ENCODE results near the gene SOWAHC.
"Not testable (repeated sequence)": the region's sequence is repeated elsewhere in the genome, so short reads cannot be mapped to it uniquely, and the experiment has no call there.

Gene SOWAHC

DNA sequence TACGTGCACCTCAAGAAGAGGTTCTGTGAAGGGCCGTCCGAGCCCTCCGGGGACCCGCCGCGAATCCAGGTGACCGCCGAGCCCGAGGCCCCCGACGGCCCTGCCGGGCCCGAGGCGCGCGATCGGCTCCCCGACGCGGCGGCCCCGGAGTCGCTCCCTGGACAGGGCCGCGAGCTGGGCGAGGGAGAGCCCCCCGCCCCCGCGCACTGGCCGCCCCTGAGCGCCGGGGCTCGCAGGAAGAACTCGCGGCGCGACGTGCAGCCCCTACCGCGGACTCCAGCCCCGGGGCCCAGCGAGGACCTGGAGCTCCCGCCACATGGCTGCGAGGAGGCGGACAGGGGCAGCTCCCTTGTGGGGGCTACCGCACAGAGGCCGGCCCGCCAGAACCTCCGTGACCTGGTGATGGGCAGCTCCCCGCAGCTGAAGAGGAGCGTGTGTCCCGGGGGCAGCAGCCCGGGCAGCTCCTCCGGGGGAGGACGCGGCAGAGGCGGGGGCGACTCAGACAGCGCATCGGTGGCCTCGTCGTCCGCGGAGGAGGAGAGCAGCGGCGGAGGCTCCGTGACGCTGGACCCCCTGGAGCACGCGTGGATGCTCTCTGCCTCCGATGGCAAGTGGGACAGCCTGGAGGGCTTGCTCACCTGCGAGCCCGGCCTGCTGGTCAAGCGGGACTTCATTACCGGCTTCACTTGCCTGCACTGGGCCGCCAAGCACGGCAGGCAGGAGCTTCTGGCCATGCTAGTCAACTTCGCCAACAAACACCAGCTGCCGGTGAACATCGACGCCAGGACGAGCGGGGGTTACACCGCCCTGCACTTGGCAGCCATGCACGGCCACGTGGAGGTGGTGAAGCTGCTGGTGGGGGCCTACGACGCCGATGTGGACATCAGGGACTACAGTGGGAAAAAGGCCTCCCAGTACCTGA is 812 bp downstream of the SOWAHC start:
- FAIRE-seq, result peak; percentile 89

DNA sequence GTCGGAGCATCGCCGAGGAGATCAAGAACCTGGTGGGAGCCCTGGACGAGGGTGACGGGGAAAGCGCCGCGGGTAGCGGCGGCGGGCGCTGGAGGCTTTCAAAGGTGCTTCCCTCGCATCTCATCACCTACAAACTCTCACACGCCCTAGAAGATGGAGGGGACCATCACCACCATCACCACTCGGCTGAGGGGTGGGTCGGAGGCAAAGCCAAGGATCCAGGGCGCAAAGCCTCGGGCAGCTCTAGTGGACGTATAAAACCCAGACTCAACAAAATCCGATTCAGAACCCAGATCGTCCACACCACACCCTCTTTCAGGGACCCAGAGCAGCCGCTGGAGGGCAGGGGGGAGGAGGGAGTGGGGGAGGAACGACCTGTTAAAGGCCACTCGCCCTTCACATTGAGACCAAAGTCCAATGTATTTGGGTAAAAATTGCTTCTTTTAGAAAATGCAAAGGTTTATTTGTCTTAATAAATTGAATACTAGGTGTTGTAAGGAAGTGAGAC is 1.5 kb downstream of the SOWAHC start:
- FAIRE-seq, result peak; percentile 66
- peak; percentile 62 for DNase-seq (ENCODE audit: low spot score)

More for the DNA sequence above, 812 bp downstream of the SOWAHC start:
- peak; percentile 32 for DNase-seq (ENCODE audit: low spot score)

DNA sequence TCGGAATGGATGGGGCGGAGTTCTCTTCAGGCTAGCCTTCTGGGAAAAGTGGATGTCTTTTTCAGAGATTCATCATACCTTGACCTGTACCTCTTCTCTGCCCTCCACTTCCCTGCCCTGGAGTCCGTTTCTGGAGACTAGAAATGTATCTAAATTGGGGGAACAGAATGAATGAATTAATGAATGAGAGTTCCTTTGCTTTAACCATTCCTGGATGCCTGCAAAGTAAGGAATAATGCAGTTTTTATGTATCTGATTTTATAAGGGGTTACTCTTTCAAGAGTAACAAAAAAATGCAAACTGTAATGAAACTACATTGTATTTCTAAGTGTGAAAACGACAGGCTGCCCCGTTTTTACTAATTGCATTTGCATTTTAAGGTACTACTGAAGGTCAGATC is 2.0 kb downstream of the SOWAHC start:
- no peak for FAIRE-seq

DNA sequence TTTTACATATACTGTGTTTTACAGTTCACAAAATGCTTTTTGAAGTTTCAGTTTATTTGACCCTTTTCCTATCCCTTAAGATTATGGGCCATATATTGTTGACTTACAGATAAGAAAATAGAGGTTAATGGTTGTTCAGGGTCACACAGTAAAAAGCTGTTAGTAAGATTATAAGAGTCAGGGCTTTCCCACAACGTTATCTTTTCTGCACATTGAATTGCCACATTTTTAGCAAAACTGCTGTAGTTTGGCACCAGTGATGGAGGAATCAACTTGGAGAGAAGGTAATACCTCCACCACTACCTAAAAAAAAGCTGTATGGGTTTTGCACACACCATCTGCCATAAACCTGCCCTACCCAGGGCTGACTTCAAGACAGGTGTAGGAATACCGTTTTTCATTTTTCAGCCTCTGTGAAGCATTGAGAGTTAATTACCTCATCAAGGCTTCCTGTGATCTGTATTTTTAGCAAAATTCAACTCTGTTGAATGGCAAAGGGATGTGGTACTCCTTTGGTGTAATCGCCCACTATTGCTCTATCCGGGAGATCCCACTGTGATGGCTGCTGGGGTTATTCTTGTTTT is 5.0 kb downstream of the SOWAHC start:
- DNase-seq (ENCODE audit: low spot score) (no peak), FAIRE-seq (no peak)

More for the DNA sequence above, 2.0 kb downstream of the SOWAHC start:
- no peak for DNase-seq (ENCODE audit: low spot score)

DNA sequence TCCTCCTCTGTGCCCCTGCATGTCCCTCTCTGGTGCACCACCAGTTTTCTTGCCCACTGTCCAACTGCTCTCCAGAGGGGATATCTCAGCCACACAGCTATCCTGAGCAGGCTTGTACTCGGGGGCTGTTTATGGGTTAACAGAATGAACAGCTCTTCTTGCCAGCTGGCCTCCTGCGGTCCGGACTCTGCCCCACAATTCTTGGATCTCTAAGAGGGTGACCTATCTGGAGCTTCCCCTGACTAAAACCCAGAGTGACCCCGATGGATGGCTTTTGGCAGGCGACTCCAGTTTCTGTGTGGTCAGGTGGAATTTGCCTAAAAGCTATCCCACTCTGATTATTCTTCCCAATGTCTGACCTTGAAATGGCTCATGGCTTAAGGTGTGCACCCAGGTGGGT is 9.1 kb downstream of the SOWAHC start:
- FAIRE-seq, result no peak

DNA sequence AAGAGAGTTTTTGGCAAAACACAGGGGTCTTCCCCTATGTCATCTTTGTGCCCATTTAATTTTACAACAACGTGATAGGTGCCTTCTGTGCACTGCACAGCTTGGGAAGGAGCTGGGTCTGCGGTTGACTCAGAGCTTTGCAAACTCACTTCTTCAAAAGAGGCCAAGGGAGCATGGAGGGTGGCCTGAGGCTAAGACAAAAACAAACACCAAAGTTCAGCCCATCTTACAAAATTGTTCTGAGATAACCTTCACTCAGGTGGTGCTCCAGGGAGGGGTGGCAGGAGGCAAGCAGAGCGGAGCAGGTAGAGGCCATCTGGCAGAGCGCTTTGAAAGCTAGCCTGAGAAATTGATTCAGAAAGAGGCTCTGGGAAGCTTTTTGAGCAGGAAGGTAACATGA is 9.8 kb downstream of the SOWAHC start:
- FAIRE-seq (no peak), DNase-seq (ENCODE audit: low spot score) (no peak)

More for the DNA sequence above, 9.1 kb downstream of the SOWAHC start:
- DNase-seq (ENCODE audit: low spot score), result no peak

DNA sequence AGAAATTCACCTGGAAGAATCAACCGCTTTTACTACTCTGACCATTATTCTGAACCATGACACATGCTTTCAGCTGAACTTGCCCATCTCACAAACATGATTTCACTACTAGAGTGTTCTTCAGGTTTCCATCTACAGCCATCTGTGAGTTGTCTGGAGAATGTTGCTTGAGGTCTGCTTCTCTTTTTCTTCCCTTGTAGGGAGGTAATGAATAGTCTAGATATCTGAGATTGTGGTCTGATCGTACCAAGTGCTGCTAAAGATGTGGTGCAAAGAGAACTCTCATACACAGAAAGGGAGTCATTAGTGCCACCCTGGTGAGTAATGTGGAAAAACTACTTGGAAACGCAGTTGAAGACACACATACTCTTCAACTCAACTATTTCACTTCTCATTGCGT is 10.2 kb downstream of the SOWAHC start:
- FAIRE-seq (no peak), DNase-seq (ENCODE audit: low spot score) (no peak)

DNA sequence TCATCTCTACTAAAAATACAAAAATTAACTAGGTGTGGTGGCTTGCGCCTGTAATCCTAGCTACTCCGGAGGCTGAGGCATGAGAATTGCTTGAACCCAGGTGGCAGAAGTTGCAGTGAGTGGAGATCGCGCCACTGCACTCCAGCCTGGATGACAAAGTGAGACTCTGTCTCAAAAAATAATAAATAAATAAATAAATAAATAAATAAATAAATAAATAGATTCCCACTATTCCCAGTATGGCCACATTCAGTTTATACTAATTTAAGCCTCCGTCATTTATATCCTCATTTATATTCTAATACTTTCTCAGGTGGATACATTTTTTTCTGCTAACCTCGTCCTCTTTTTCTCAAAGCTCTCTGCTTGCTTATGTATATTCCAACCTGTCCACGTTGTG is 14.2 kb downstream of the SOWAHC start:
- not testable (repeated sequence) for FAIRE-seq; DNase-seq (ENCODE audit: low spot score)

DNA sequence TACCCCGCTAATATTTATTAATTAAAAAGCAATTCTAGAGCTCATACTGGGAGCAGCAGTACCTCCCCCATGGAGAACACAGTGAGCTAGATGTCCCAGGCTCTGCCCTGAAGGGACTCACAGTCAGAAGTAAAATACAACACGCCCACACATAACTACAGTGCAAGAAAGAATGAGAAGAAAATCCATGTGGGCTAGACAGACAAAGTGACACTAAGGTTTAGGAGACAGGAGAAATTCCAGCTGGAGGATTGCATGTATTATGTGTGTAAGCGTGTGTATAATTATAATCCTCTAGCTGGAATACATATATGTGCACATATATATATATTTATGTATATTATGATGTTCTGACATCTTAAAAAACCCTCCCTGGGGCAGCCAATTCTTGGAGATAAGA is 15.7 kb downstream of the SOWAHC start:
- no peak for FAIRE-seq
- DNase-seq (ENCODE audit: low spot score), result no peak

DNA sequence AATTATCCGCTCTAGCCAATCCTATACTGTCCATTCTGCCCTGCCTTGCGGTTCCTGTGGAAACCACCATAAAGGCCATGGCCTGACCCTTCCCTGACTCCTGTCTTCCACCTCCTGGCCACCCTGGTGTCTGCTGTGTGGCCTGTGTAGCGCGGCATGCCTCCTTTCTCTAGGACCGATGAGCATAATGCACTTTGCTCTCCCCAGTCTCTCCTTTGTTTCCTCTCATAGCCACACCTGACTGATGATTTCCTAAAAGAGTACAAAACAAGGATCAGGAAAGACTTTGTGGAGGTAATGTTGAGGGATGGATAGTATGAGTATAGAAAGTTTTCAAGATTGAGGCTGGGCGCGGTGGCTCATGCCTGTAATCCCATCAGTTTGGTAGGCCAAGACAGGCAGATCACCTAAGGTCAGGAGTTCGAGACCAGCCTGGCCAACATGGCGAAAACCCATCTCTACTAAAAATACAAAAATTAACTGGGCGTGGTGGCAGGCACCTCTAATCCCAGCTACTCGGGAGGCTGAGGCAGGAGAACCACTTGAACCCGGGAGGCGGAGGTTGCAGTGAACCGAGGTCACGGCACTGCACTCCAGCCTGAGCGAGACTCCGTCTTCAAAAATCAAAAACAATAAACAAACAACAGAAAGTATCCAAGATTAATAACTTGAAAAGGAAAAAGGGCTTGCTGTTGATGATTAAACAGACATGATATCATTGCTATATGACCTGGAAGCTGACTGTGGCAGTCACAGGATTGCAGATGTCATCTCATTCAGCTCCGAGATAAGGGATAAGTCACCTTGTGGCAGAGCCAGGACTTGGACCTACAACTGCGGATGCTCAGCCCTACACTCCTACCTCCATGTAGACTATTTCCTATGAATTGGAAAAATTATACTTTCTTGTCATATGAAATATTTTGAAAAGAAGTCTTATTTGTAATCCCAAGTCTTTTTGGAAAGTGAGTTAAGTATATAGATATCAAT is 16.6 kb downstream of the SOWAHC start:
- FAIRE-seq (no peak), DNase-seq (ENCODE audit: low spot score) (no peak)

DNA sequence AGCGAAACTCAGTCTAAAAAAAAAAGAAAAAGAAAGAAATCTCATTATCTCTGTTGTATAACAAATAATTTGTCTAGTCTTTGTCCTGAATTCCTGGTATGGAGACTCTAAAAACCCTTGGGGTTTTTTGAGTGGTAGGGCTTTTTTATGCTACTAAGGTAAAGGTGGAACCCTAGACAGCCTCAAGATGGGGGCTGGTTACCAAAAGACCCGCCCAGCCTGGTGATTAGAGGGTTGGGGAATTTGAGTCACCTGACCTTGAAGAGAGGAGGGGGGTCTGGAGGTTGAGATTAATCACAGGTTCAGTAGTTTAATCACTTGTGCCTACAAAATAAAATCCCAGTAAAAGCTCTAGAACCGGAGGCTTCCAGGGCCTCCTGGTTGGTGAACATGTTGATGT is 17.6 kb downstream of the SOWAHC start:
- FAIRE-seq (no peak), DNase-seq (ENCODE audit: low spot score) (no peak)

DNA sequence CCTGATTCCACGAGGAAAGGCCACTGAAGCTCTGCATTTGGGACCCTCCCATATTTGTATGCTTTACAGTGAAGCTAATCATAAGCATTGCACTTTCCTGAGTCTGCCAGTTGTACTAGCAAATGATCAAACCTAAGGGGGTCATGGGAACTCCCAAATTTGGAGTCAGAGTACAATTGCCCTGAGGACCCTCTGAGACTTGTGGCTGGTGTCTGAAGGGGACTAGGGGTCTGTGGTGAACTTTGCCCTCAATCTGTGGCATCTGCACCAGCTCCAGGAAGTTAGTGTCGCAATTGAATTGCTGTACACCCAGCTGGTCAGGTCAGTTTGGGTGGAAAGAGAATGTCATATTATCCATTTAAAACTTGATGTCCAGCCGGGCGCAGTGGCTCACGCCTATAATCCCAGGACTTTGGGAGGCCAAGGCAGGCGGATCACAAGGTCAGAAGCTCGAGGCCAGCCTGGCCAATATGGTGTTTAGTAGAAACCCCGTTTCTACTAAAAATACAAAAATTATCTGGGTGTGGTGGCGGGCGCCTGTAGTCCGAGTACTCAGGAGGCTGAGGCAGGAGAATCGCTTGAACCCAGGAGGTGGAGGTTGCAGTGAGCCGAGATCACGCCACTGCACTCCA is 18.1 kb downstream of the SOWAHC start:
- no peak for FAIRE-seq
- no peak for DNase-seq (ENCODE audit: low spot score)

DNA sequence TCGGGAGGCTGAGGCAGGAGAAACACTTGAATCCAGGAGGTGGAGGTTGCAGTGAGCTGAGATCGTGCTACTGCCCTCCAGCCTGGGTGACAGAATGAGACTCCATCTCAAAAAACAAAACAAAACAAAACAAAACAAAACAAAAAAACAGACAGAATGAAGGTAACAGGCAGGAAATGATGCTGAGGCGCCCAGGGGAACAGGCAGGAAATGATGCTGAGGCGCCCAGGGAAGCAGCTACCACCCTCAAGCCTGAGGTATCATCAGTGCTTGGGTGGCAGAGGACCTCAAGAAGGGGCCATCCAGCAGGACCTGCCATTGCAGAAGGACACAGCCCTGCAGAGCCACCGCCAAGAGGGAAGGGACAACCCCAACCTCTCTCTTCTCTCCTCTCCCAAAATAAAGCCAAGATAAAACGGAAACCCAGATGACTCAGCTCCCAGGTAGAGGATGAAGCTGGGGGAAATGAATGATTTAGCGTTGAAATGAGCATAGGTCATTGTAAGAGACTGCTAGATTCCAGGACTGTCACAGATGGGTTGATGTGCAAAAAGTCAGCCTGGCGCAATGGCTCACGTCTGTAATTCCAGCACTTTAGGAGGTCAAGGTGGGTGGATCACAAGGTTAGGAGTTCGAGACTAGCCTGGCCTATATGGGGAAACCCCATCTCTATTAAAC is 19.3 kb downstream of the SOWAHC start:
- DNase-seq (ENCODE audit: low spot score) (no peak), FAIRE-seq (no peak)

DNA sequence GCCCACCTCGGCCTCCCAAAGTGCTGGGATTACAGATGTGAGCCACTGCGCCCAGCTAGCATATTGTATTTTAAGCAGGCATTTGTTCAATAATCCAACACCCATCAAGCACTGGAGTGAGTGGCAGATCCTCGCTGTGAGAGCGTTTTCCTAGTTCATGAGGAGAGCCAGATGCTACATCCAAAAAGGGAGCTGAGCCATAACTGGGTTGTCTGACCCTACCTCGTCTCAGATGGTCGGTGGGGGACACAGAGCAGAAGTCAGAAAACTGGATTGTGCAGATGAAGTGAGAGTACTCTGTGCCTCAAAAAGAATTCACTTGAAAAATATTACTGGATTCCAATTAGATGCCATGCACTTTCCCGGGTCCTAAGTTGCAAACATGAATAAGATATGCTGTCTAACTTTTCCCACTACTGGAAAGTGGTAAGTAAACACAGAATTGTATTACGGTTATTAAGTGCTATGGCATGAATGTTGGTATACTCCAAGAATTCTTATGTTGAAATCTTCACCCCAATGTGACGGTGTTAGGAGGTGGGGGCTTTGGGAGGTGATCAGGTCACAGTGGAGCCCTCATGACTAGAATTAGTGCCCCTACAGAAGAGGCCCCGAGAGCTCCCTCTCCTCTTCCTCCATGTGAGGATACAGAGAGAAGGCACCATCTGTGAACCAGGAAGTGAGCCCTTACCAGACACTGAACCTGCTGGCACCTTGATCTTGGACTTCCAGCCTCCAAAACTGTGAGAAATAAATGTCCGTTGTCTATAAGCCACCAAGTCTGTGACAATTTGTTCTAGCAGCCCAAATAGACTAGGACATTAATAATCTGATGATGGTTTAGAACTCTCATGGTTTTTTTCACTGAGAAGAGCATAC is 21.5 kb downstream of the SOWAHC start:
- FAIRE-seq (no peak), DNase-seq (ENCODE audit: low spot score) (no peak)

DNA sequence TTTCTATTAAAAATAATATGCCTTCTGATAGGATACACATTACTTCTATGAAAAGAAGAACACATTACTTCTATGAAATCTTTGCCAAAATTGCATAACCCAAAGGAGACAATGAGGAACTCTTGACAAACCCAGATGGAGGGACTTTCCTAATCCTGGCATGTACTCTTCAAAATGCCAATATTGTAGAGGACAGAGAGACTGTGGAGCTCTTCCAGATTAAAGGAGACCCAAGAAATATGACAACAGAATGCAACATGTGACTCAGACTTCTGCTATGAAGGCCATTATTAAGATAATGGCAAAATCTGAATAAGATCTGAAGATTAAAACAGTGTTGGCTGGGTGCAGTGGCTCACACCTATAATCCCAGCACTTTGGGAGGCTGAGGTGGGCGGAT is 22.2 kb downstream of the SOWAHC start:
- FAIRE-seq (no peak), DNase-seq (ENCODE audit: low spot score) (no peak)

DNA sequence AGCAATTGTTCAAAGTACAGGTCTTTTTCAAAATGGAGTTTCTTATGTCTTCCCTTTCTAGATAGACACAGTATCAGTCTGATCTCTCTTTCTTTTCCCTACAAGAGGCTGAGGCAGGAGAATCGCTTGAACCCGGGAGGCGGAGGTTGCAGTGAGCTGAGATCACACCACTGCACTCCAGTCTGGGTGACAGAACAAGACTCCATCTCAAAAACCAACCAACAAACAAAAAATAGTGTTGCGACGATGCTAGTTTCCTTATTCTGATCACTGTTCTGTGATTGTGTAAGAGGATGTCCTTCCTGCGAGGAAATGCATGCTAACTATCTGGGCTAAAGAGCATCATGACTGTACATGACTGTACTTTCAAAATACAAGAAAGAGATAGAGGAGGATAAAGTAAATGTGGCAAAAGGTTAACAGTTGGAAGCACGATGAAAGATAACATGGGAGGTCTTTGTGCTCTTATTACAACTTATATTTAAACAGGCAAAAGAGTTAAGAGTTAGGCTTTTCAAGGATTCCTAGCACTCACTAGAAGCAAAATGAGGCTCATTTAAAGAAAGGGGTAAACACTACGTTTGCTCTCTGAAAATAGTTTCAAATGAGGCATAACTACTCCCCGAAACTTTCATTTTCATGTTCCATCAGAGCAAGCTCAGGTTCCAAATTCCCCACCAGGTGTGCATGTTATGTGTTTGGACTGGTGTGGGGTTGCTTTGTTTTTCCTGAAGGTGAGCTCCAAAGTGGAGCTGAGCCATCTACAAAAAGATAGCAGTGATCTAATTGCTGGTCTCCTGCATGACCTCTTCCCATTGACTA is 23.8 kb downstream of the SOWAHC start:
- DNase-seq (ENCODE audit: low spot score), result no peak
- FAIRE-seq, result no peak

DNA sequence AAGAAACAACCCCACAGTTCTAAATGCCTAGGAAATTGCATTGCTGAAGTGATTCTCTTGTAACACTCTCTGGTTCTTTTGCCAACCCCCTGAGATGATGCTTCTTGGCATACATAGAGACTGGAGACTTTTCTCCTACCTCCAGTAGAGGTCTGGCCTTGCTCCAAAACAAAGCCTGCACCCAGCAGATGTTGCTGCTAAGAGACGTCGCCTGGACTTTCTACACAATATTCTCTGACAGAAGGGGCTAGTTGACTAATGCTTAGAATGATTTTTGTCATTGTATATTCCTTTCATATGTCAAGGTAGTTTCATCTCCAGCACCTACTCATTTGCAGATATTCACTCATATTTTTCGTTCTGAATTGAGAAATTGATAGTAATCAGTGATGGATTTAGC is 24.6 kb downstream of the SOWAHC start:
- no peak for DNase-seq (ENCODE audit: low spot score)
- FAIRE-seq, result no peak

DNA sequence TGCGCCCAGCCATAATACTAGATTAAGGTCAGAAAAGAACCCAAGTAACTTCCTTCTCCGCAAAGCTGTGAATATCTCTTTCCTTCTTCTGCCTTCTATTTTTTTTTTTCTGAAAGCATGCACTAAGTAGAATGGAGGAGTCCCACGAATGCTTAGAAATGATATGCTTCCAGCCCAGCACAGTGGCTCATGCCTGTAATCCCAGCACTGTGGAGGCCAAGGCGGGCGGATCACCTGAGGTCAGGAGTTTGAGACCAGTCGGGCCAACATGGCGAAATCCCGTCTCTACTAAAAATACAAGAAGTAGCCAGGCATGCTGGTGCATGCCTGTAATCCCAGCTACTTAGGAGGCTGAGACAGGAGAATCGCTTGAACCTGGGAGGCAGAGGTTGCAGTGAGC is 25.8 kb downstream of the SOWAHC start:
- not testable (repeated sequence) for DNase-seq (ENCODE audit: low spot score); FAIRE-seq

Data from urothelium cell line (cell line).